AG09319 (cell line): ENCODE measurements around the gene SLC18A3.

Source experiments
- DNase-seq: peaks from one replicate; pipeline ENCODE4 v3.0.0-alpha.2; 2010; ENCODE audit warnings: low read depth; ENCODE audit errors: extremely low read depth
- TF ChIP-seq, protein P1 (sequence below): IDR thresholded peaks from 2 replicates; pipeline ENCODE4 v1.5.1; 2011; ENCODE audit warnings: low read depth, mild to moderate bottlenecking, inconsistent platforms, low read length, moderate library complexity

SLC18A3 gene

GRCh38 chr10:49596493-49596809 lies 13.7 kb upstream of the SLC18A3 start:
- no peak for DNase-seq

DNA sequence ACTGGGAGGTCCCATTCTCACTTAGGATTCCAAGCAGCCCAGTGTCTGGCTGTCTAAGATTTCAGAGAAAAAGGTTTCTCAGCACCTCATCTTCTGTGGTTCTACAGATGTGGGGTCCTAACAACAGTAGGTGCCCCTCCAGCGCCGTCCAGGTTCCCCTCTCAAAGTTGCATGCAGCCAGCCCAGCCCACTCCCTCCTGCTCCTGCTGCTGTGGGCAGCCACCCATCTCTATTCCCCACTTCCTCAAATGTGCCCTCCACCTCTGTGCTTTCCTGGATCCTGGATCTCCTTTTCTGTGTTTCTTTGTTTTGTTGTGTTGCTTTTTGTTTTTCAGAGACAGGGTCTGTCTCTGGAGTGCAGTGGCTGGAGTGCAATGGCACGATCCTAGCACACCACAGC lies 13.3 kb upstream of the SLC18A3 start:
- DNase-seq = no peak
- TF ChIP-seq, protein P1, sequence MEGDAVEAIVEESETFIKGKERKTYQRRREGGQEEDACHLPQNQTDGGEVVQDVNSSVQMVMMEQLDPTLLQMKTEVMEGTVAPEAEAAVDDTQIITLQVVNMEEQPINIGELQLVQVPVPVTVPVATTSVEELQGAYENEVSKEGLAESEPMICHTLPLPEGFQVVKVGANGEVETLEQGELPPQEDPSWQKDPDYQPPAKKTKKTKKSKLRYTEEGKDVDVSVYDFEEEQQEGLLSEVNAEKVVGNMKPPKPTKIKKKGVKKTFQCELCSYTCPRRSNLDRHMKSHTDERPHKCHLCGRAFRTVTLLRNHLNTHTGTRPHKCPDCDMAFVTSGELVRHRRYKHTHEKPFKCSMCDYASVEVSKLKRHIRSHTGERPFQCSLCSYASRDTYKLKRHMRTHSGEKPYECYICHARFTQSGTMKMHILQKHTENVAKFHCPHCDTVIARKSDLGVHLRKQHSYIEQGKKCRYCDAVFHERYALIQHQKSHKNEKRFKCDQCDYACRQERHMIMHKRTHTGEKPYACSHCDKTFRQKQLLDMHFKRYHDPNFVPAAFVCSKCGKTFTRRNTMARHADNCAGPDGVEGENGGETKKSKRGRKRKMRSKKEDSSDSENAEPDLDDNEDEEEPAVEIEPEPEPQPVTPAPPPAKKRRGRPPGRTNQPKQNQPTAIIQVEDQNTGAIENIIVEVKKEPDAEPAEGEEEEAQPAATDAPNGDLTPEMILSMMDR = no peak

More at GRCh38 chr10:49596493-49596809, 13.7 kb upstream of the SLC18A3 start:
- TF ChIP-seq, protein P1 = no peak

DNA sequence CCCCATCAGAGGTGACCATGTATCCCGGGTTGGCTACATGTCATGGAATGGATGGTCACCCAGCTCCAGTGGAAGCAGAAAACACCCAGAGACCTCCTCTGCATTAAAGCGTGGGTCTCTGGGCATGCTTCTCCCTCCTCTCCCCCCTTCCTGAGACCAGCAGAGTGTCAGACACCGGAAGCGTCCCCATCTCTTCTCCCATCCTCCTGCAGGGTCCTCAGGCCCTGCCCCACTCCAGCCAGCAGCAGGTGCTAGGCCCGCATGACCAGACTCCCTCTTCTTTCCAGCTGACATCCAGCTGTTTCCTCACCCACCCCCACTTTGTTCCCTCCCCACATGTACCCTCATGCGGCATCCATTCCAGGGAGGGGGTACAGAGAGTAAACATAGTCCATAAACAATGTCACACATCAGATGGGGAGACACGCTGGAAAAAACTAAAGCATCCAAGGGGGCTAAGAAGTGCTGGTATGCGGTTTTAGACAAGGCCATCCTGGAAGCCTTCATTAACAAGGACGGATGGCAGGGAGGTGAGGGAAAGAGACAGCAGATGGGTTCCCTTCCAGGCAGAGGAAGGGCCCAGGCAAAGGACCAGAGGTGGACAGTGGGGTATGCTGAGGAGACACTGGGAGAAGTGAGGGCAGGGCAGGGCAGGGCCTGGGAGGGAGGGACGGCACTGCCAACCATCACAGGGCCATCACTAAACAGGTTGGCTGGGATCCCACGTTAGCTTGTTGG lies 12.5 kb upstream of the SLC18A3 start:
- DNase-seq = no peak
- TF ChIP-seq, protein P1 = no peak

DNA sequence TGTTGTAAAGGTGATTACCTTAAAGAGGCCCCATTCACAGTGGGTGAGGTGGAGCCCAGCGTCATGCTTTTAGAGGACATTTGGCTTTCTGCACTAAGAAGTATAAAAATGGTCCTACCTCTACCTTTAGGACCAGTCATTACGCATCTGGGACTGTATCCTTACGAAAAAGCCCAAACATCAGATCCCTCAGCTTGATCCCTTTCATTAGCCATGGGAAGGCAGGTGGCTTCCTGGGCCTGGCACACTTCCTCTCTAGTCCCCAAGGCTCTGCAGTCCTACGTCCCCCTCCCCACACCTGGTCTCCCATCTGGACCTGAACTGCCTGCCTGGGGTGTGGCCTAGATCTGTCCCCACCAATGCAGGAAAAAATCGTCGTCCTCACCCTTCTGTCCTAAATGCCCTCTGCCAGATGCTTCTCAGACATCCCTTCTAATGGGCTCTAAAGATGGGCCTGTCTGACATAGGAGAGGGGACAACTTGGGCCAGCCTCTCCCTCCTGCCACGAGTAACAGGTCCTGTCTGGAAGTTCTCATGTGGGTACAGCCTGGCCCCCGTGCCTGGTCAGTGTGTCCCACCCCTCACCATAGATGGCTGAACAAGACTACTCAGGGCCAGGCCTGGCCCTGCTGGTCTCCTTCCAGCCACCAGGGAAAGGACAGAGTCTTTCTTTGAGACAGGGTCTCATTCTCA lies 11.8 kb upstream of the SLC18A3 start:
- no peak for DNase-seq
- TF ChIP-seq, protein P1 = no peak

DNA sequence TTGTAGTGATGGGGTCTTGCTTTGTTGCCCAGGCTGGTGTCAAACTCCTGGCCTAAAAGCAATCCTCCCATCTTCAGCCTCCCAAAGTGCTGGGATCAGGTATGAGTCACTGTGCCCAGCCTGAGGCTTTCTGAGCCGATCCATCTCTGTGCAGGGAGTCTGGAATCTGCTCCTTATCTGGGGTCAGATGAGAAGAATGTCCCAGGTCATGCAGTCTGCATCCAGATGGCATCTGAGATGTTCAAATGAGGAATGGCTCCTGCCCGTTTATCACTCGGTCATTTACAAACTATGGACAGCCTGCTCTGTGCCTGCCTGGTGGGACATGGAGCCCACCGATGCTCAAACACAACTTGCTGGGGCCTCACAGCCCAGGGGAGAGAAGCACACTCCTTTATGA lies 11.1 kb upstream of the SLC18A3 start:
- no peak for DNase-seq
- TF ChIP-seq, protein P1 = no peak

DNA sequence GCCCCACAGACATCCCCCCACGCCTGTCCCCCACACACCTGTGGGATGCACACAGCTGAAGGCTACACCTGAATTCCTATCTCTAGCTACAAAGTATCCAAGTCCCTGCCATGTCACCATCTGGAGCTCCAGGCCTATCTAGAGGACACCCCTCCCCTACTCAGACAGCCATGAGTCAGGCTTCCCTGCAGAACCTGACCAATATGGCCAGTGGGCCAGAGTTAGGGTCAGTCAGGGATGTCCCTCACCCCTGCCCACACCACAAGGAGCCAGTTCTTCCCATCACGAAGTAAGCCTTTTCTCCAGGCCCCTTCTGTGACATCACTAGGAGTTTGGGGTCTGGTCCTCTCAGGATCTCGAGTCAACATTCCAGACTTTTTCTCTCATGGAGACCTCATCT lies 10.6 kb upstream of the SLC18A3 start:
- DNase-seq = no peak
- TF ChIP-seq, protein P1 = no peak

DNA sequence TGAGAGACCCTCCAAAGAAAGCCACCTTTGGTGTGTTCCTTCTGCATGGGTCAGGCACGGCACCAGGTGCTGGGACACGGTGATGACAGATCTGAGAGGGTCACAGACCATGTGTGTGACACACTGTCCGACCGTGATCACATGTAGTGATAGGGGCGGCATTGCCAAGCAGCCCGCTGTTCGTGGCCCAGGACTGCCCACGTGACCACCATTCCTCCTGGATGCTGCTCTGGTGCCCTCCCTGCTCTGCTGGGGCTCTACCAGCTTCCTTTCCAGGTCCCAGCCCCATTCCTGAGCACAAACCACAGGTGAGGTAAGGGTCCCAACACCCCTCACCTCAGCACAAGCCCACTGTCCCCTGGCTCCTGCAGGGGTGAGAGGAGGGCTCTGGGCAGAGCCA lies 10.1 kb upstream of the SLC18A3 start:
- TF ChIP-seq, protein P1 = no peak
- no peak for DNase-seq
